ENCODE results near the gene BEST2. TPM values are rescaled to one million over a fixed set of nuclear protein-coding genes. Genes with fewer than 3 reads are reported as not detected.

Gene BEST2
- total RNA-seq, 1 donor from 2014 or later = not detected

DNA sequence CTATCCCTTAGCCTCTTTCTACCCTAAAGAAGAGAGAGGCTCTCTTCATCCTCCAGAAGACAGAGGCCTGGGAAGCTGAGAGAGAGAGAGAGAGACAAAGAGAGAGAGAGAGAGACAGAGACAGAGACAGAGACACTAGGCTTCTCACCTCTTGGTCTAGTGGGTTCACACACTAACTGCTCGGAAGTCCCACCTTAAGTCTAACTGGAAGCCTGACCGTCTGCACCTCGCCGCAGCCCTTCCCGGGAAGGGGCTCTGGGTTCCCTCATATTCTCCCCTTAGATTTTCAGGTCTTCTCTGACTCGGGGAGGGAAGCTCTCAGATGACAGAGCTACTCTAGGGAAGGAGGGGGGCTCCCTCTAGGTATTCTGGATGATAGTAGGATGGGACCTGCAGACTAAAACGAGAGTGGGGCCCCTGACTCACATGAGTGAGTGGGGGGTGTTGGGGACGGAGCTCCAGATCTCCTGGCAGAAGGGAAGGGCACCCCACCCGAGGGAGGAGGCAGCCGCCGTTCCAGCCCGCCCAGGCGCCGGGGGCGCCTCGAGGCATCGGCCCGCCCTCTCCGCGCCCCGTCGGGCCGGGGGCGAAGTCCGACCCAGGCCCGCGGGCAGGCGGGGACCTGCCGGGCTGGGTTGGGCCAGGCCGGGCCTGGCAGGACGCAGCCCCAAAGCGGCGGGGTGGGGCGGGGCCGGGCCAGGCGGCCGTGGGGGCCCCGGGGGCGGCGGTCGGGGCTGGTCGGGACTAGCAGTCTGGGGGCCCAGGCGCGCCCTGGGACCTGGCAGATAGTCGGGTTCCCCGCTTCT lies 37.7 kb downstream of the BEST2 start:
- Mint-ChIP-seq H3K4me1 (peaks cover 22% of the 10 kb centered on the region), H3K36me3 (ENCODE audit: low read depth) (peaks cover 22% of the 10 kb centered on the region), H3K4me3 (peak overlapping the region; percentile 96), H3K27me3 (no peaks in the 10 kb centered on the region), H3K9me3 (no peaks in the 10 kb centered on the region), H3K27ac (peak overlapping the region; percentile 97)
- no peak for DNase-seq
- intact Hi-C loops (cut with micrococcal nuclease) = no loop called here

- H3K9me3 Mint-ChIP-seq = no peaks in the 10 kb centered on the region
- no peaks in the 10 kb centered on the region for H3K27me3 Mint-ChIP-seq
- peak; percentile 99 for DNase-seq
- intact Hi-C loops (cut with micrococcal nuclease) = loop anchor here (5.0 kb wide), 1 partner anchor 68 kb away; the partner anchor contains the start of gene TNPO2
- H3K4me1 Mint-ChIP-seq = peaks cover 30% of the 10 kb centered on the region
- peaks cover 22% of the 10 kb centered on the region for H3K36me3 Mint-ChIP-seq (ENCODE audit: low read depth)
- H3K4me3 Mint-ChIP-seq = peak overlapping the region; percentile 96
- H3K27ac Mint-ChIP-seq = peak overlapping the region; percentile 97
Observed at GRCh38 chr19:12789904-12790619, 38.5 kb downstream of the BEST2 start.

DNA sequence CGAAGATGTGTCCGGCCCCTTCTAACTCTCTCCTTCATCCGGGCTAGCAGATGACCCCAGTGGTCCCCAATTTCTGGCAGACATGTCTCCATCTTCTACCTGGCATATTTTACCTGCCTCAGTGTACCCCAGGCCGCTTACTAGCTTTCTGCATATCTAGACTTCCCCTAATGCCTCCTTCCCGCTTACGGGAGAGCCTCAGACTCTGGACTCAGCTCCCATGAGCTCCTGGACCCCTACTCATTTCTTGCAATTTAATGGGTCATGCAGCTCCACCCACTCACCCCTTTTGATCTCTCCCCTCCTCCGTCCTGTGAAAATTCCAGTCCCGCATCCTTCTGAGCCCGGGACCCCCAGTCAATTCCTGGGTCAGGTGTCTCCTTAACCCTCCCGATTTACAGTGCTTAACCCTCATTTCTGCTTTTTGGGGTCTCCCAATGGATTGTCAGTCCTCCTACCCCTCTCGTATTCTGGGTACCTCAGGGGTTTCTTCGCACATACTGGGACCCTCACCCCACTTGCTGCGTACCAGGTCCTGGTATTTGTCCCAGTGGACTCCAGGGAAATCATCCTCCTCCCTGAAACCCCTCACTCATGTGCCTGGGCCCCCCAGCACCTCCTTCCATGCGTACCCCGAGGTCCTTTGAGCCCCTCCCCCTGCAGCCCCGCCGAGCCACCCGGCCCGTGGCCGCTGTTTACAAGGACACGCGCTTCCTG lies 39.2 kb downstream of the BEST2 start:
- H3K4me1 Mint-ChIP-seq = peaks cover 34% of the 10 kb centered on the region
- H3K9me3 Mint-ChIP-seq = no peaks in the 10 kb centered on the region
- H3K4me3 Mint-ChIP-seq = peak overlapping the region; percentile 96
- intact Hi-C loops (cut with micrococcal nuclease) = loop anchor here (1.0 to 5.0 kb wide), 3 partner anchors 8 to 68 kb away; partner anchors contain the start of gene TNPO2
- no peaks in the 10 kb centered on the region for H3K27me3 Mint-ChIP-seq
- peak; percentile 76 for DNase-seq
- H3K27ac Mint-ChIP-seq = peak overlapping the region; percentile 97
- H3K36me3 Mint-ChIP-seq (ENCODE audit: low read depth) = peaks cover 22% of the 10 kb centered on the region

- peak; percentile 99 for DNase-seq
- intact Hi-C loops (cut with micrococcal nuclease) = loop anchor here (1.0 to 5.0 kb wide), 4 partner anchors 9 to 365 kb away; partner anchors contain the start of gene TNPO2
- peak within 1 kb of the TSS; percentile 96 for H3K4me3 Mint-ChIP-seq
- H3K36me3 Mint-ChIP-seq (ENCODE audit: low read depth) = peaks cover 24% of the 10 kb centered on the region
- H3K27me3 Mint-ChIP-seq = no peaks in the 10 kb centered on the region
- no peaks in the 10 kb centered on the region for H3K9me3 Mint-ChIP-seq
- peak within 1 kb of the TSS; percentile 97 for H3K27ac Mint-ChIP-seq
- peaks cover 41% of the 10 kb centered on the region for H3K4me1 Mint-ChIP-seq
Observed at GRCh38 chr19:12791345-12792050, 39.9 kb downstream of the BEST2 start, which contains the start of gene JUNB. Gene JUNB (plus strand): TSS chr19:12791486. CDS start chr19:12791772, 286 bp downstream.

DNA sequence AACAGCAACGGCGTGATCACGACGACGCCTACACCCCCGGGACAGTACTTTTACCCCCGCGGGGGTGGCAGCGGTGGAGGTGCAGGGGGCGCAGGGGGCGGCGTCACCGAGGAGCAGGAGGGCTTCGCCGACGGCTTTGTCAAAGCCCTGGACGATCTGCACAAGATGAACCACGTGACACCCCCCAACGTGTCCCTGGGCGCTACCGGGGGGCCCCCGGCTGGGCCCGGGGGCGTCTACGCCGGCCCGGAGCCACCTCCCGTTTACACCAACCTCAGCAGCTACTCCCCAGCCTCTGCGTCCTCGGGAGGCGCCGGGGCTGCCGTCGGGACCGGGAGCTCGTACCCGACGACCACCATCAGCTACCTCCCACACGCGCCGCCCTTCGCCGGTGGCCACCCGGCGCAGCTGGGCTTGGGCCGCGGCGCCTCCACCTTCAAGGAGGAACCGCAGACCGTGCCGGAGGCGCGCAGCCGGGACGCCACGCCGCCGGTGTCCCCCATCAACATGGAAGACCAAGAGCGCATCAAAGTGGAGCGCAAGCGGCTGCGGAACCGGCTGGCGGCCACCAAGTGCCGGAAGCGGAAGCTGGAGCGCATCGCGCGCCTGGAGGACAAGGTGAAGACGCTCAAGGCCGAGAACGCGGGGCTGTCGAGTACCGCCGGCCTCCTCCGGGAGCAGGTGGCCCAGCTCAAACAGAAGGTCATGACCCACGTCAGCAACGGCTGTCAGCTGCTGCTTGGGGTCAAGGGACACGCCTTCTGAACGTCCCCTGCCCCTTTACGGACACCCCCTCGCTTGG lies 40.7 kb downstream of the BEST2 start:
- peaks cover 43% of the 10 kb centered on the region for H3K4me1 Mint-ChIP-seq
- intact Hi-C loops (cut with micrococcal nuclease) = loop anchor here (2.0 to 5.0 kb wide), 2 partner anchors 70 to 365 kb away; partner anchors contain the start of gene TNPO2
- peak; percentile 94 for DNase-seq
- peak overlapping the region; percentile 96 for H3K4me3 Mint-ChIP-seq
- H3K9me3 Mint-ChIP-seq = no peaks in the 10 kb centered on the region
- H3K36me3 Mint-ChIP-seq (ENCODE audit: low read depth) = peaks cover 26% of the 10 kb centered on the region
- peak overlapping the region; percentile 97 for H3K27ac Mint-ChIP-seq
- no peaks in the 10 kb centered on the region for H3K27me3 Mint-ChIP-seq

GRCh38 chr19:12792853-12793289 lies 41.3 kb downstream of the BEST2 start:
- DNase-seq = no peak
- H3K4me3 Mint-ChIP-seq = peak overlapping the region; percentile 96

DNA sequence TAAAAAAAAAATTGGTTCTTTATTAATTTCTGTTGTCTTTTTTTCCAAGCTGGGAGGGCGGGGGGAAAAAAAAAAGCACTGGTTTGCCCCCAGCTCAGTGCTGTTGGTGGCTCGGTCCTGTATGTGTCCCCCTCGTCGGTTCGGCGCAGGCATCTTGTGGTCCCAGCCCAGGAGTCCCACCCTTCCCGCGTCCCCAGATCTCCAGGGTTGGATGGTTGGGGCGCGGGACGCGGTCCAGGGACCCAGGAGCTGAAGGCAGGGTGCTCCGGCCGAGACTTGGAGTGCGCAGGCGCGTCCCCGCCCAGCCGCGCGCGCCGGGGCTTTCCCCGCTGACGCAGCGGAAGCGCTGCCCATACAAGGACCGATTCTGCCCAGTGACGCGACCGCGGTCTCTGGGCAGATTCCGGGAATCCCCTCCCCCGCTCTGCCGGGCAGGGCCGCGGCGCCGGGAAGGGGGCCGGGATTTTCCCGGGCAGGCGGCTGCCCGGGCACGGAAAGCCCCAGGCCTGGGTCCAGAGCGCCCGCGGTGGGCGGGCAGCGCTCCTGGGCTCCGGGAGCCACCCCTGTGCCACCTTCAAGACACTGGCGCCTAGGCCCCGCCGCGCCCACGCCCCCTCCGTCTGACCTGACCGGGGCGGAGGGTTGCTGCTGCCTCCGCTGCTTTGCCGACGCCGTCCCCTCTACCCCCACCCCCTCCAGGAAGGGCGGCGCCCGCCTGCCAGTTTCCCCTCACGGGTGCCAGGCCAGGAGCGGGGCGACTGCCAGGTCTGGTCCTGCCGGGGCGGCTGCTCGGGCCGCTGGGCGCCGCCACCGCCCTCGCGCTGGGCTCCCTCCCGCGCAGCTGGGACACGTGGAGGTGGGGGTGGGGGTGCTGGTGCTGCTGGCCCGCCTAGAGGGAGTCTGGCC lies 42.0 kb downstream of the BEST2 start:
- peaks cover 29% of the 10 kb centered on the region for H3K36me3 Mint-ChIP-seq (ENCODE audit: low read depth)
- peak overlapping the region; percentile 96 for H3K4me3 Mint-ChIP-seq
- no peaks in the 10 kb centered on the region for H3K9me3 Mint-ChIP-seq
- DNase-seq = peak; percentile 98
- H3K27ac Mint-ChIP-seq = peak overlapping the region; percentile 97
- intact Hi-C loops (cut with micrococcal nuclease) = loop anchor here (2.0 to 5.0 kb wide), 2 partner anchors 71 to 363 kb away; partner anchors contain the start of gene TNPO2
- peaks cover 40% of the 10 kb centered on the region for H3K4me1 Mint-ChIP-seq
- no peaks in the 10 kb centered on the region for H3K27me3 Mint-ChIP-seq

More at GRCh38 chr19:12792853-12793289, 41.3 kb downstream of the BEST2 start:
- peaks cover 43% of the 10 kb centered on the region for H3K4me1 Mint-ChIP-seq
- H3K27ac Mint-ChIP-seq = peak overlapping the region; percentile 97
- no peaks in the 10 kb centered on the region for H3K9me3 Mint-ChIP-seq
- H3K36me3 Mint-ChIP-seq (ENCODE audit: low read depth) = peaks cover 27% of the 10 kb centered on the region
- H3K27me3 Mint-ChIP-seq = no peaks in the 10 kb centered on the region
- intact Hi-C loops (cut with micrococcal nuclease) = loop anchor here (2.0 to 5.0 kb wide), 2 partner anchors 71 to 364 kb away; partner anchors contain the start of gene TNPO2

GRCh38 chr19:12794196-12794941 lies 42.8 kb downstream of the BEST2 start:
- peak; percentile 73 for DNase-seq
- H3K4me1 Mint-ChIP-seq = peaks cover 34% of the 10 kb centered on the region
- H3K4me3 Mint-ChIP-seq = peak overlapping the region; percentile 84
- peak overlapping the region; percentile 92 for H3K27ac Mint-ChIP-seq
- H3K9me3 Mint-ChIP-seq = no peaks in the 10 kb centered on the region
- no peaks in the 10 kb centered on the region for H3K27me3 Mint-ChIP-seq
- H3K36me3 Mint-ChIP-seq (ENCODE audit: low read depth) = peaks cover 36% of the 10 kb centered on the region
- intact Hi-C loops (cut with micrococcal nuclease) = loop anchor here (5.0 kb wide), 1 partner anchor 72 kb away; the partner anchor contains the start of gene TNPO2

DNA sequence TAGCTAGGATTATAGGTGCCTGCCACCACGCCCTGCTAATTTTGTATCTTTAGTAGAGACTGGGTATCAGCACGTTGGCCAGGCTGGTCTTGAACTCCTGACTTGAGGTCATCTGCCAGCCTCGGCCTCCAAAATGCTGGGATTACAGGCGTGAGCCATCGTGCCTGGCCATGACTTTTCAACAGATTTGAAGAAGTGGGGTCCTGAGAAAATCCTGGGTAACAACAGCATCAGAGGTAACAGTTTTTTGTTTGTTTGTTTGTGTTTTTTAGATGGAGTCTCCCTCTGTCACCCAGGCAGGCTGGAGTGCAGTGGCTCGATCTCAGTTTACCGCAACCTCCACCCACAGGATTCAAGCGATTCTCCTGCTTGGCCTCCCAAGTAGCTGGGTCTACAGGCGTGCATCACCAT lies 43.4 kb downstream of the BEST2 start:
- DNase-seq = no peak
- Mint-ChIP-seq H3K27me3 (no peaks in the 10 kb centered on the region), H3K27ac (peak overlapping the region; percentile 92), H3K36me3 (ENCODE audit: low read depth) (peaks cover 40% of the 10 kb centered on the region), H3K4me3 (peak overlapping the region; percentile 84), H3K4me1 (peaks cover 38% of the 10 kb centered on the region), H3K9me3 (no peaks in the 10 kb centered on the region)
- intact Hi-C loops (cut with micrococcal nuclease) = loop anchor here (5.0 kb wide), 1 partner anchor 73 kb away; the partner anchor contains the start of gene TNPO2

- no peaks in the 10 kb centered on the region for H3K9me3 Mint-ChIP-seq
- H3K4me1 Mint-ChIP-seq = peaks cover 36% of the 10 kb centered on the region
- peak; percentile 94 for DNase-seq
- no peaks in the 10 kb centered on the region for H3K27me3 Mint-ChIP-seq
- H3K4me3 Mint-ChIP-seq = peak overlapping the region; percentile 83
- peak overlapping the region; percentile 90 for H3K27ac Mint-ChIP-seq
- intact Hi-C loops (cut with micrococcal nuclease) = loop anchor here (1.0 kb wide), 3 partner anchors 19 to 36 kb away; no protein-coding TSS in a partner anchor
- peaks cover 48% of the 10 kb centered on the region for H3K36me3 Mint-ChIP-seq (ENCODE audit: low read depth)
Observed at GRCh38 chr19:12796146-12797071, 44.8 kb downstream of the BEST2 start.
